ENCODE results near the gene TMEM190.
"Not testable (repeated sequence)": the region's sequence is repeated elsewhere in the genome, so short reads cannot be mapped to it uniquely, and the experiment has no call there.

The TMEM190 gene

DNA sequence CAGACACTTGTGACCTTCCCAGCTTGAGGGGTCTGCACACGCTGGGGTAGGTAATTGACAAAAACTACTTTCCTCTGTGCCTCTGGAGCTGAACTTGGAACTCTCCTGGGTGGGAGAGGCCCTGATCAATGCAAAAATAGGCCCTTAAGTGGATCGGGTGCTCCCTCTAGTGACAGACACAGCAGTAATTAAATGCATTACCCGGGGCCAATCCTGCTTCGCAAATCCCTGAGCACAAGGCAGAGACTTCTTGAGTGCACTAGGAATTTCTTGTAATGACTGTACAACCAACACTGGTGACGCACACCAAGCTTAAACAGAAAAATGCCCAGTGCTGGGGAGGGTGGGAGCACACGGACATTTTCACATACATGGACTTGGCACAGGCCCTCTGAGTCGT lies 41.6 kb downstream of the TMEM190 start:
- H3K4me3 ChIP-seq (ENCODE audit: low read depth, low read length): no peak overlapping the region

- H3K4me3 ChIP-seq (ENCODE audit: low read depth, low read length): no peak overlapping the region
These were observed 42.5 kb downstream of the TMEM190 start for GRCh38 chr19:55419103-55419502.

- no peak overlapping the region for H3K4me3 ChIP-seq (ENCODE audit: low read depth, low read length)
These were observed 43.1 kb downstream of the TMEM190 start for GRCh38 chr19:55419624-55420236.

GRCh38 chr19:55421281-55421680 lies 44.7 kb downstream of the TMEM190 start:
- not testable (repeated sequence) for H3K4me3 ChIP-seq (ENCODE audit: low read depth, low read length)

DNA sequence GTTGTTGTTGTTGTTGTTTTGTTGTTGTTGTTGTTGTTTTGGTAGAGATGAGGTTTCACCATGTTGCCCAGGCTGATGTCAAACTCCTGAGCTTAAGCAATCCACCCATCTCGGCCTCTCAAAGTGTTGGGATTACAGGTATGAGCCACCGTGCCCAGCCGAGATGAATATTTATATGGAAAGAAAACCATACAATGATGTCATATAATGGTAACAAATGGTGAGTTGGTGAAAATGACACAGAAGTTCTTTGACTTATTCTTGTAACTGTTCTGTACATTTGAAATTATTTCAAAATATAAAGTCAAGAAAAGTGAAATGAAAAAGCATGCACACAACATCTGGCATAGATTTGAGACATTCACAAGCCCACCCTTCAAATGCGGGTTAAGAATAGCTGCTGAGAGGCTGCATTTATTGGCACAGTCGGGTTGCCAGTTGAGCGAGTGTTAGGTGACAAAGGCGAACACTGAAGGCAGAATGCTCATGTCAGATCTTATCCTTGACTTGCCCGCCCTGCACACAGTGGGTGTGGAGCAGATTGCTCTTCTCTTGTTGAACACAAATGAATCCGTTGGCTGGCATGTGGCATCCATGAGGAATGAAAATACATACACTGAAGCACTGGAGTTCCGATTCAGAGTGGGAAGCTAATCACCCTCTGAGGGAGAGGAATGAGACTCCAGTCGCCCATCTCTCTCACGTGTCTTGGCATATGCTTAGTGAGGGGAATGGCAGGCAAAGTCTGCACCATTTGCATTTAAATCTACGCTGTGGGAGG lies 46.8 kb downstream of the TMEM190 start:
- no peak overlapping the region for H3K4me3 ChIP-seq (ENCODE audit: low read depth, low read length)

DNA sequence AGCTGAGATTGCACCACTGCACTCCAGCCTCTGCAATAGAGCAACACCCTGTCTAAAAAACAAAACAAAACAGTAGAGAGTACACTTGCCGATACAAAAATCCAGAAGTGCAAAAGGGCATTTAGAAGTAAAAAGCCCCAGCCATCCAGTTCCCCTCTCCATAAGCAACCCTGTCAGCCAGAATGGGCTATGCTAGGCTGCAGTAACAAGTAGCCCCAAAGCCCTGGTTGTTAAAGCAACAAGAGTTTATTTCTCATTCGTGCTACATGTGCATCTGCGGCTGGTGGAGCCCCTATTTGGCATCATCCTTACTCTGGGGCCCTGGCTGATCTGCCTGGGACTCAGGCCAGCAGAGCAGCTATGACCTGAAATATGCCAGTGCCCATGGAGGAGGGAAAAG lies 47.9 kb downstream of the TMEM190 start:
- no peak overlapping the region for H3K4me3 ChIP-seq (ENCODE audit: low read depth, low read length)

- no peak overlapping the region for H3K4me3 ChIP-seq (ENCODE audit: low read depth, low read length)
These were observed 49.4 kb downstream of the TMEM190 start for GRCh38 chr19:55426042-55426441.
